IPS DF 4.7 (cell line): ENCODE results near the gene VSNL1.

Experiments
- DNase-seq: peaks from one replicate; pipeline ENCODE4 v3.0.0-alpha.2; 2013; ENCODE audit warnings: low spot score; ENCODE audit errors: extremely low read depth

The VSNL1 gene

GRCh38 chr2:17540093-17540812 is at the start of gene VSNL1:
TSS of gene VSNL1 (plus strand) at chr2:17540696. CDS start at chr2:17592075, 51,379 bp downstream.
- no peak for DNase-seq

- no peak for DNase-seq
These were observed 44.9 kb upstream of the VSNL1 start for GRCh38 chr2:17495590-17495989.

- DNase-seq = no peak
These were observed 42.8 kb upstream of the VSNL1 start for GRCh38 chr2:17497718-17498117.

GRCh38 chr2:17506736-17507616 is 33.5 kb upstream of the VSNL1 start:
- no peak for DNase-seq

- DNase-seq = no peak
These were observed 24.8 kb upstream of the VSNL1 start for GRCh38 chr2:17515652-17516051.

GRCh38 chr2:17517481-17518211 is 22.9 kb upstream of the VSNL1 start:
- DNase-seq = no peak

- no peak for DNase-seq
These were observed 22.0 kb upstream of the VSNL1 start, which contains the start of gene RAD51AP2 for GRCh38 chr2:17518212-17519154. TSS of gene RAD51AP2 (minus strand) at chr2:17518440. CDS start at chr2:17518415, 25 bp downstream.

GRCh38 chr2:17519486-17519885 is 21.0 kb upstream of the VSNL1 start:
- DNase-seq = no peak

- DNase-seq = no peak
These were observed 19.7 kb upstream of the VSNL1 start for GRCh38 chr2:17520761-17521160.

- no peak for DNase-seq
These were observed 18.9 kb upstream of the VSNL1 start for GRCh38 chr2:17521621-17522020.

GRCh38 chr2:17522303-17522702 is 18.2 kb upstream of the VSNL1 start:
- DNase-seq = no peak

- DNase-seq = no peak
These were observed 10.7 kb upstream of the VSNL1 start for GRCh38 chr2:17529771-17530170.

- DNase-seq = no peak
These were observed 7.0 kb upstream of the VSNL1 start for GRCh38 chr2:17533546-17533945.

- no peak for DNase-seq
These were observed 4.1 kb upstream of the VSNL1 start for GRCh38 chr2:17536416-17536815.

GRCh38 chr2:17538022-17538843 is 2.3 kb upstream of the VSNL1 start:
- no peak for DNase-seq

- DNase-seq = no peak
These were observed 1.5 kb upstream of the VSNL1 start for GRCh38 chr2:17538844-17539554.

- DNase-seq = no peak
These were observed 844 bp upstream of the VSNL1 start for GRCh38 chr2:17539611-17540092.

- DNase-seq = no peak
These were observed 476 bp downstream of the VSNL1 start for GRCh38 chr2:17540813-17541530.
